CD4-positive, alpha-beta T cell treated with Interleukin-6 at 100 ng/mL for 8 hours (primary cell): ENCODE measurements around the gene TUBB2B.
"Not testable (repeated sequence)": the region's sequence is repeated elsewhere in the genome, so short reads cannot be mapped to it uniquely, and the experiment has no call there.

Source experiments
- DNase-seq: peaks from one replicate; pipeline ENCODE4 v3.0.0-alpha.2; 2020; ENCODE audit warnings: mixed read lengths, low spot score

Gene TUBB2B

GRCh38 chr6:3186974-3187382, 40.5 kb downstream of the TUBB2B start:
- DNase-seq: no peak

- DNase-seq: no peak
Measured at GRCh38 chr6:3183066-3183465, 44.4 kb downstream of the TUBB2B start.

- no peak for DNase-seq
Measured at GRCh38 chr6:3181105-3181504, 46.3 kb downstream of the TUBB2B start.

GRCh38 chr6:3179945-3180344, 47.5 kb downstream of the TUBB2B start:
- not testable (repeated sequence) for DNase-seq

GRCh38 chr6:3178666-3179065, 48.8 kb downstream of the TUBB2B start:
- not testable (repeated sequence) for DNase-seq

GRCh38 chr6:3176562-3177355, 50.7 kb downstream of the TUBB2B start:
- DNase-seq: no peak

- DNase-seq: no peak
Measured at GRCh38 chr6:3175715-3176402, 51.6 kb downstream of the TUBB2B start.
